H9 (cell line): ENCODE measurements around the gene THRB. TPM values are rescaled to one million over a fixed set of nuclear protein-coding genes. Genes with fewer than 3 reads are reported as not detected.
A peak's percentile ranks its signal among the peaks of the same experiment; 100 is the strongest.

Source experiments
- DNase-seq: peaks from one replicate; pipeline ENCODE4 v3.0.0-alpha.2; 2017
- H2AFZ ChIP-seq: one replicate; pipeline ENCODE4 v1.6.1; 2013; ENCODE audit warnings: mild to moderate bottlenecking, low read length, control low read depth, moderate library complexity
- H2AK5ac ChIP-seq: 2 replicates; pipeline ENCODE4 v1.6.1; 2013; ENCODE audit warnings: low read length, control low read depth, mixed read lengths; ENCODE audit not compliant: insufficient read length
- H2BK120ac ChIP-seq: one replicate; pipeline ENCODE4 v1.6.1; 2013; ENCODE audit warnings: low read depth, mild to moderate bottlenecking, low read length, control low read depth, inconsistent platforms; ENCODE audit not compliant: poor library complexity, severe bottlenecking
- H2BK12ac ChIP-seq: 2 replicates; pipeline ENCODE4 v1.6.1; 2013; ENCODE audit warnings: low read length, control low read depth, mixed read lengths, low read depth; ENCODE audit not compliant: insufficient read length
- H2BK15ac ChIP-seq: 2 replicates; pipeline ENCODE4 v1.6.1; 2013; ENCODE audit warnings: low read depth, low read length, control low read depth
- H2BK20ac ChIP-seq: one replicate; pipeline ENCODE4 v1.6.1; 2013; ENCODE audit warnings: low read depth, mild to moderate bottlenecking, low read length, control low read depth, inconsistent platforms; ENCODE audit not compliant: poor library complexity, severe bottlenecking
- H2BK5ac ChIP-seq: 2 replicates; pipeline ENCODE4 v1.6.1; 2013; ENCODE audit warnings: low read length, control low read depth, mixed read lengths; ENCODE audit not compliant: insufficient read length
- H3K14ac ChIP-seq: 2 replicates; pipeline ENCODE4 v1.6.1; 2013; ENCODE audit warnings: low read length, control low read depth; ENCODE audit not compliant: insufficient read depth
- H3K18ac ChIP-seq: 2 replicates; pipeline ENCODE4 v1.6.1; 2013; ENCODE audit warnings: low read depth, mild to moderate bottlenecking, mixed read lengths, low read length, control low read depth; ENCODE audit not compliant: insufficient read length
- H3K23ac ChIP-seq: 2 replicates; pipeline ENCODE4 v1.6.1; 2013; ENCODE audit warnings: low read length, control low read depth, mixed read lengths, low read depth; ENCODE audit not compliant: insufficient read length
- H3K23me2 ChIP-seq: 2 replicates; pipeline ENCODE4 v1.6.1; 2013; ENCODE audit warnings: low read depth, mild to moderate bottlenecking, mixed read lengths, low read length, control low read depth; ENCODE audit not compliant: insufficient read length, poor library complexity, severe bottlenecking
- H3K27ac ChIP-seq: 2 replicates; pipeline ENCODE4 v1.5.1; 2013; ENCODE audit warnings: low read length, control low read depth, mixed read lengths, low read depth; ENCODE audit not compliant: insufficient read length
- H3K27me3 ChIP-seq: 2 replicates; pipeline ENCODE4 v1.6.1; 2013; ENCODE audit warnings: low read length, control low read depth, inconsistent platforms; ENCODE audit not compliant: insufficient read depth
- H3K4ac ChIP-seq: 2 replicates; pipeline ENCODE4 v1.6.1; 2013; ENCODE audit warnings: low read depth, mild to moderate bottlenecking, control low read depth, inconsistent platforms, low read length, moderate library complexity
- H3K4me1 ChIP-seq: 2 replicates; pipeline ENCODE4 v1.6.1; 2013; ENCODE audit warnings: low read length, control low read depth, inconsistent platforms; ENCODE audit not compliant: insufficient read depth
- H3K4me2 ChIP-seq: 2 replicates; pipeline ENCODE4 v1.6.1; 2013; ENCODE audit warnings: low read length, control low read depth, mixed read lengths; ENCODE audit not compliant: insufficient read length, insufficient read depth
- H3K56ac ChIP-seq: 2 replicates; pipeline ENCODE4 v1.6.1; 2013; ENCODE audit warnings: low read depth, mild to moderate bottlenecking, mixed read lengths, low read length, control low read depth; ENCODE audit not compliant: insufficient read length
- H3K79me1 ChIP-seq: 2 replicates; pipeline ENCODE4 v1.6.1; 2013; ENCODE audit warnings: low read depth, mild to moderate bottlenecking, moderate library complexity, low read length, control low read depth, inconsistent platforms; ENCODE audit not compliant: insufficient read depth, poor library complexity, severe bottlenecking
- H3K79me2 ChIP-seq: 2 replicates; pipeline ENCODE4 v1.6.1; 2013; ENCODE audit warnings: low read length, control low read depth, inconsistent platforms; ENCODE audit not compliant: insufficient read depth
- H3K9ac ChIP-seq: 2 replicates; pipeline ENCODE4 v1.6.1; 2013; ENCODE audit warnings: low read length, control low read depth, mixed read lengths; ENCODE audit not compliant: insufficient read length; ENCODE audit errors: extremely low read depth
- H3K9me3 ChIP-seq: one replicate; pipeline ENCODE4 v1.6.1; 2013; ENCODE audit warnings: low read depth, low read length, inconsistent platforms; ENCODE audit not compliant: control insufficient read depth
- H3T11ph ChIP-seq: one replicate; pipeline ENCODE4 v1.6.1; 2013; ENCODE audit warnings: mild to moderate bottlenecking, low read length, control low read depth, inconsistent platforms
- H4K20me1 ChIP-seq: one replicate; pipeline ENCODE4 v1.6.1; 2013; ENCODE audit not compliant: control insufficient read depth, insufficient read length, insufficient read depth
- H4K5ac ChIP-seq: 2 replicates; pipeline ENCODE4 v1.6.1; 2013; ENCODE audit warnings: low read depth, mild to moderate bottlenecking, mixed read lengths, low read length, control low read depth; ENCODE audit not compliant: insufficient read length
- H4K8ac ChIP-seq: replicated peaks from 2 replicates; pipeline ENCODE4 v1.6.1; 2013; ENCODE audit warnings: low read length, control low read depth, mixed read lengths, low read depth; ENCODE audit not compliant: insufficient read length
- H4K91ac ChIP-seq: 2 replicates; pipeline ENCODE4 v1.6.1; 2013; ENCODE audit warnings: low read depth, mild to moderate bottlenecking, moderate library complexity, mixed read lengths, low read length, control low read depth; ENCODE audit not compliant: insufficient read length
- H3K27ac Mint-ChIP-seq, 3 experiments: 2 replicates in 2 of 3; 3 replicates in 1 of 3; pipeline ENCODE4 v1.8.0; 2020 to 2021; ENCODE audit warnings: mixed read lengths in 3 of 3, mild to moderate bottlenecking in 1 of 3, moderate library complexity in 1 of 3
- H3K27me3 Mint-ChIP-seq: 2 replicates; pipeline ENCODE4 v1.8.0; 2021; ENCODE audit warnings: low read depth, mild to moderate bottlenecking, moderate library complexity, mixed read lengths
- H3K36me3 Mint-ChIP-seq, 3 experiments: 2 replicates in 2 of 3; 3 replicates in 1 of 3; pipeline ENCODE4 v1.8.0; 2020 to 2021; ENCODE audit warnings: low read depth in 3 of 3, mixed read lengths in 3 of 3; ENCODE audit not compliant: insufficient read depth in 1 of 3
- H3K4me1 Mint-ChIP-seq, 2 experiments: 2 replicates each; pipeline ENCODE4 v1.8.0; 2020; ENCODE audit warnings: mixed read lengths in 2 of 2
- H3K4me3 Mint-ChIP-seq, 2 experiments: 2 replicates in 1 of 2; 3 replicates in 1 of 2; pipeline ENCODE4 v1.8.0; 2020 to 2021; ENCODE audit warnings: mild to moderate bottlenecking in 2 of 2, mixed read lengths in 2 of 2, moderate library complexity in 1 of 2
- H3K9me3 Mint-ChIP-seq, 2 experiments: 2 replicates in 1 of 2; 3 replicates in 1 of 2; pipeline ENCODE4 v1.8.0; 2020; ENCODE audit warnings: mild to moderate bottlenecking in 2 of 2, mixed read lengths in 2 of 2, moderate library complexity in 1 of 2
- WGBS: extraction: QIAGEN DNeasy Blood & Tissue Kit; methylation state at CpG from one replicate; pipeline ENCODE4 v1.1.7; 2013; ENCODE audit warnings: missing lambda C conversion rate, low lambda C conversion rate, mixed read lengths; ENCODE audit not compliant: insufficient read length; ENCODE audit errors: extremely low coverage; 5-methylcytosine and 5-hydroxymethylcytosine counted together
- total RNA-seq: library from RNA; stranded (reverse); gene quantifications from 2 replicates; pipeline ENCODE4 v1.2.1, GENCODE V29; 2021
- TF ChIP-seq, protein P1 (sequence below): fragments of 200-600 bp; sonication (generic); conservative IDR thresholded peaks from 3 replicates; pipeline ENCODE4 v1.8.0; 2021; ENCODE audit warnings: antibody characterized with exemption, mild to moderate bottlenecking

Gene THRB
- total RNA-seq, 1 experiment from 2014 or later = 8.6 TPM

GRCh38 chr3:24340161-24340560 is 154.5 kb downstream of the THRB start:
- no peak overlapping the region for H2BK5ac ChIP-seq
- H3K14ac ChIP-seq = no peak overlapping the region
- H4K8ac ChIP-seq = no peak overlapping the region
- H2AK5ac ChIP-seq = no peak overlapping the region
- no peaks in the 10 kb centered on the region for H3K79me2 ChIP-seq
- H3K4ac ChIP-seq = no peak overlapping the region
- no peaks in the 10 kb centered on the region for H3K9me3 Mint-ChIP-seq
- no peaks in the 10 kb centered on the region for H4K20me1 ChIP-seq
- no peaks in the 10 kb centered on the region for H3K79me1 ChIP-seq
- H4K91ac ChIP-seq = no peak overlapping the region
- H4K5ac ChIP-seq = no peak overlapping the region
- DNase-seq = no peak
- WGBS = no CpG with 5 or more reads among the region's 1 CpG
- H3K56ac ChIP-seq = no peak overlapping the region
- H2BK15ac ChIP-seq = no peak overlapping the region
- H2BK12ac ChIP-seq = no peak overlapping the region
- H3K4me1 ChIP-seq = no peaks in the 10 kb centered on the region
- H3T11ph ChIP-seq = no peak overlapping the region
- no peak overlapping the region for H2AFZ ChIP-seq
- H3K27ac ChIP-seq = no peak overlapping the region
- H3K4me1 Mint-ChIP-seq = peaks cover 3 to 11% of the 10 kb centered on the region in 2 experiments; a peak in 2 of 4 replicates
- no peaks in the 10 kb centered on the region for H3K23me2 ChIP-seq
- H2BK20ac ChIP-seq = no peak overlapping the region
- no peaks in the 10 kb centered on the region for H3K27me3 ChIP-seq
- no peaks in the 10 kb centered on the region for H3K36me3 Mint-ChIP-seq
- H3K23ac ChIP-seq = no peak overlapping the region
- no peak overlapping the region for H3K18ac ChIP-seq
- H3K4me2 ChIP-seq = no peak overlapping the region
- H3K27me3 Mint-ChIP-seq = no peaks in the 10 kb centered on the region
- TF ChIP-seq, protein P1, sequence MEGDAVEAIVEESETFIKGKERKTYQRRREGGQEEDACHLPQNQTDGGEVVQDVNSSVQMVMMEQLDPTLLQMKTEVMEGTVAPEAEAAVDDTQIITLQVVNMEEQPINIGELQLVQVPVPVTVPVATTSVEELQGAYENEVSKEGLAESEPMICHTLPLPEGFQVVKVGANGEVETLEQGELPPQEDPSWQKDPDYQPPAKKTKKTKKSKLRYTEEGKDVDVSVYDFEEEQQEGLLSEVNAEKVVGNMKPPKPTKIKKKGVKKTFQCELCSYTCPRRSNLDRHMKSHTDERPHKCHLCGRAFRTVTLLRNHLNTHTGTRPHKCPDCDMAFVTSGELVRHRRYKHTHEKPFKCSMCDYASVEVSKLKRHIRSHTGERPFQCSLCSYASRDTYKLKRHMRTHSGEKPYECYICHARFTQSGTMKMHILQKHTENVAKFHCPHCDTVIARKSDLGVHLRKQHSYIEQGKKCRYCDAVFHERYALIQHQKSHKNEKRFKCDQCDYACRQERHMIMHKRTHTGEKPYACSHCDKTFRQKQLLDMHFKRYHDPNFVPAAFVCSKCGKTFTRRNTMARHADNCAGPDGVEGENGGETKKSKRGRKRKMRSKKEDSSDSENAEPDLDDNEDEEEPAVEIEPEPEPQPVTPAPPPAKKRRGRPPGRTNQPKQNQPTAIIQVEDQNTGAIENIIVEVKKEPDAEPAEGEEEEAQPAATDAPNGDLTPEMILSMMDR = no peak
- H2BK120ac ChIP-seq = no peak overlapping the region
- H3K9me3 ChIP-seq = no peaks in the 10 kb centered on the region
- no peak overlapping the region for H3K9ac ChIP-seq
- H3K27ac Mint-ChIP-seq = 0 out of 7 replicates have a peak overlapping the region, but pooled peaks of 1 of the 3 experiments have one; percentile 11
- no peak overlapping the region for H3K4me3 Mint-ChIP-seq
